Measurements from ENCODE around the gene DCAKD. TPM values are rescaled to one million over a fixed set of nuclear protein-coding genes. Genes with fewer than 3 reads are reported as not detected.

DCAKD gene
- total and polyA plus RNA-seq, 2 donors (not counting 1 experiment from before 2014, with no cell fraction given), result 21.8 to 41.5 TPM

- Histone ChIP-seq H3K9me3 (ENCODE audit: control insufficient read depth, insufficient read depth, low read depth, low read length) (no peaks in the 10 kb centered on the region), H3K27me3 (ENCODE audit: control insufficient read depth, insufficient read depth, low read length) (peaks cover 17% of the 10 kb centered on the region), H4K20me1 (ENCODE audit: control insufficient read depth, extremely low read depth, insufficient read depth, low read length) (no peaks in the 10 kb centered on the region), H3K4me1 (ENCODE audit: control insufficient read depth, extremely low read depth, insufficient read depth, low read length) (peaks cover 16% of the 10 kb centered on the region), H2AFZ (ENCODE audit: low read length) (no peak overlapping the region), H3K36me3 (ENCODE audit: control insufficient read depth, insufficient read depth, low read length) (no peaks in the 10 kb centered on the region), H3K9ac (ENCODE audit: insufficient read depth, low read length) (no peak overlapping the region), H3K4me3 (replicated peaks in 1 of 4; ENCODE audit: control extremely low read depth in 1 of 4, insufficient read depth in 1 of 4, low read depth in 3 of 4, low read length in 4 of 4) (peak overlapping the region; percentile 1 to 30 (median 11)), H3K27ac (ENCODE audit: insufficient read depth, low read length) (peak overlapping the region; percentile 13), H3K4me2 (ENCODE audit: extremely low read depth, insufficient read depth, low read length) (peak overlapping the region; percentile 73), H3K79me2 (ENCODE audit: control insufficient read depth, insufficient read depth, low read length) (no peaks in the 10 kb centered on the region)
- DNase-seq (ENCODE audit: low read depth in 2 of 2), result peak; percentile 57 to 91
- no peak for TF ChIP-seq EZH2 (IDR thresholded peaks at IDR 0.05; ENCODE audit: low read length, missing control alignments)
- no peak for TF ChIP-seq CTCF (conservative IDR thresholded peaks at IDR 0.05 in 1 of 2, IDR thresholded peaks at IDR 0.05 in 1 of 2; ENCODE audit: low read depth in 1 of 2, low read length in 2 of 2)
Observed at GRCh38 chr17:44981221-44981968, 70.0 kb downstream of the DCAKD start.

- TF ChIP-seq EZH2 (IDR thresholded peaks at IDR 0.05; ENCODE audit: low read length, missing control alignments), result no peak
- TF ChIP-seq CTCF (conservative IDR thresholded peaks at IDR 0.05 in 1 of 2, IDR thresholded peaks at IDR 0.05 in 1 of 2; ENCODE audit: low read depth in 1 of 2, low read length in 2 of 2), result no peak
- H4K20me1 ChIP-seq (ENCODE audit: control insufficient read depth, extremely low read depth, insufficient read depth, low read length), result no peaks in the 10 kb centered on the region
- no peaks in the 10 kb centered on the region for H3K36me3 ChIP-seq (ENCODE audit: control insufficient read depth, insufficient read depth, low read length)
- no peak overlapping the region for H3K27ac ChIP-seq (ENCODE audit: insufficient read depth, low read length)
- peaks cover 10% of the 10 kb centered on the region for H3K27me3 ChIP-seq (ENCODE audit: control insufficient read depth, insufficient read depth, low read length)
- no peak overlapping the region for H3K4me3 ChIP-seq (replicated peaks in 1 of 4; ENCODE audit: control extremely low read depth in 1 of 4, insufficient read depth in 1 of 4, low read depth in 3 of 4, low read length in 4 of 4)
- no peaks in the 10 kb centered on the region for H3K79me2 ChIP-seq (ENCODE audit: control insufficient read depth, insufficient read depth, low read length)
- peaks cover 16% of the 10 kb centered on the region for H3K4me1 ChIP-seq (ENCODE audit: control insufficient read depth, extremely low read depth, insufficient read depth, low read length)
- H2AFZ ChIP-seq (ENCODE audit: low read length), result no peak overlapping the region
- no peaks in the 10 kb centered on the region for H3K9me3 ChIP-seq (ENCODE audit: control insufficient read depth, insufficient read depth, low read depth, low read length)
- no peak overlapping the region for H3K9ac ChIP-seq (ENCODE audit: insufficient read depth, low read length)
- DNase-seq (ENCODE audit: low read depth in 2 of 2), result peak in 1 of 2 donors; percentile 84
- peak overlapping the region; percentile 59 for H3K4me2 ChIP-seq (ENCODE audit: extremely low read depth, insufficient read depth, low read length)
Observed at GRCh38 chr17:44979426-44979995, 71.9 kb downstream of the DCAKD start.

- Histone ChIP-seq H3K4me1 (ENCODE audit: control insufficient read depth, extremely low read depth, insufficient read depth, low read length) (peaks cover 16% of the 10 kb centered on the region), H3K27ac (ENCODE audit: insufficient read depth, low read length) (no peak overlapping the region), H3K4me2 (ENCODE audit: extremely low read depth, insufficient read depth, low read length) (no peak overlapping the region), H3K4me3 (replicated peaks in 1 of 4; ENCODE audit: control extremely low read depth in 1 of 4, insufficient read depth in 1 of 4, low read depth in 3 of 4, low read length in 4 of 4) (no peak overlapping the region), H4K20me1 (ENCODE audit: control insufficient read depth, extremely low read depth, insufficient read depth, low read length) (no peaks in the 10 kb centered on the region), H2AFZ (ENCODE audit: low read length) (no peak overlapping the region), H3K9me3 (ENCODE audit: control insufficient read depth, insufficient read depth, low read depth, low read length) (no peaks in the 10 kb centered on the region), H3K36me3 (ENCODE audit: control insufficient read depth, insufficient read depth, low read length) (no peaks in the 10 kb centered on the region), H3K79me2 (ENCODE audit: control insufficient read depth, insufficient read depth, low read length) (no peaks in the 10 kb centered on the region), H3K9ac (ENCODE audit: insufficient read depth, low read length) (no peak overlapping the region), H3K27me3 (ENCODE audit: control insufficient read depth, insufficient read depth, low read length) (peaks cover 10% of the 10 kb centered on the region)
- TF ChIP-seq CTCF (conservative IDR thresholded peaks at IDR 0.05 in 1 of 2, IDR thresholded peaks at IDR 0.05 in 1 of 2; ENCODE audit: low read depth in 1 of 2, low read length in 2 of 2), result no peak
- TF ChIP-seq EZH2 (IDR thresholded peaks at IDR 0.05; ENCODE audit: low read length, missing control alignments), result no peak
- DNase-seq (ENCODE audit: low read depth in 2 of 2), result no peak
Observed at GRCh38 chr17:44978807-44979206, 72.6 kb downstream of the DCAKD start.

All from fibroblast of lung (primary cell).